Astrocyte of the hippocampus (primary cell): ENCODE measurements around the gene HORMAD1.
A peak's percentile ranks its signal among the peaks of the same experiment; 100 is the strongest.
"Not testable (repeated sequence)": the region's sequence is repeated elsewhere in the genome, so short reads cannot be mapped to it uniquely, and the experiment has no call there.

ENCODE experiments used
- DNase-seq: peaks from one replicate; pipeline ENCODE4 v3.0.0; 2011; ENCODE audit warnings: low read depth, low spot score

Gene HORMAD1, protein sequence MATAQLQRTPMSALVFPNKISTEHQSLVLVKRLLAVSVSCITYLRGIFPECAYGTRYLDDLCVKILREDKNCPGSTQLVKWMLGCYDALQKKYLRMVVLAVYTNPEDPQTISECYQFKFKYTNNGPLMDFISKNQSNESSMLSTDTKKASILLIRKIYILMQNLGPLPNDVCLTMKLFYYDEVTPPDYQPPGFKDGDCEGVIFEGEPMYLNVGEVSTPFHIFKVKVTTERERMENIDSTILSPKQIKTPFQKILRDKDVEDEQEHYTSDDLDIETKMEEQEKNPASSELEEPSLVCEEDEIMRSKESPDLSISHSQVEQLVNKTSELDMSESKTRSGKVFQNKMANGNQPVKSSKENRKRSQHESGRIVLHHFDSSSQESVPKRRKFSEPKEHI

DNA sequence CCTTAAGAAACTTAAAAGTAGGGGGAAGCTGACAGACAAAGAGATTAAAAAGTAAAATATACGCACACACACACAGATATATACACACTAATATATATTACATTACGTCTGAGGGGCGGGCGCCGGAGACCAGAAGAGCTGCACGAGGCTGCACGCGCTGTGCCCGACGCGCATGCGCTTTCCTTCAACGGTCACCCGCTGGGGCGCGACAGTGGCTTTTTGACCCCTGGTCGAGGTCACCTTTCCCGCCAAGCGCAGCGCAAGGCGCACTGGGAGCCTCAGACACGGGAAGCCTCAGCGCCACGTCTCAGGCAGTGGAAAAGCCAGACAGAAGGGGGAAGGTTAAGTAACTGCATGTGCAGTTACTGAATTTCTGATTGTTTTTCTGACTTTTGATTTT is at the start of gene HORMAD1:
Gene HORMAD1, minus strand, starts transcription at position 193 of the 400 bp plus-strand sequence. CDS start 1,390 bp downstream, outside the sequence.
- no peak for DNase-seq

DNA sequence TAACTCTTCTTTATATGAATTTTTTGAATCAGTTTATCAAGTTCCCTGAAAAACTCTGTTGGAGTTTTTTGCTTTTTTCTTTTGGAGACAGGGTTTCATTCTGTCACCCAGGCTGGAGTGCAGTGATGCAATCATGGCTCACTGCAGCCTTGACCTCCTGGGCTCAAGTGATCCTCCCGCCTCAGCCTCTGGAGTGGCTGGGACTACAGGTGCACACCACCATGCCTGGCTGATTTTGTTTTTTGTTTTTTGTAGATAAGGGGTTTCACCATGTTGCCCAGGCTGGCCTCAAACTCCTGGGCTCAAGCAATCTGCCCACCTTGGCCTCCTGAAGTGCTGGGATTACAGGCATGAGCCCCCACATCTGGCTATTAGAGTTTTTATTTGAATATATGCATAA is 47.0 kb upstream of the HORMAD1 start:
- DNase-seq: not testable (repeated sequence)

DNA sequence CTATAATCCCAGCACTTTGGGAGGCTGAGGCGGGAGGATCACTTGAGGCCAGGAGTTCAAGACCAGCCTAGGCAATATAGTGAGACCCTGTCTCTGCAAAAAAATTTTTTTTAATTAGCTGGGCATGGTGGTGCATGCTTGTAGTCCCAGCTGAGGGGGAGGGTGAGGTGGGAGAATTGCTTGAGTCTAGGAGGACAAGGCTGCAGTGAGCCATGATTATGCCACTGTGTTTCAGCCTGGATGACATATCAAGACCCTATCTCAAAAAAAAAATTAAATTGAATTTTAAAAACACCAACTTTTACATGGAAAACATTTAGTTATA is 45.2 kb upstream of the HORMAD1 start:
- not testable (repeated sequence) for DNase-seq

DNA sequence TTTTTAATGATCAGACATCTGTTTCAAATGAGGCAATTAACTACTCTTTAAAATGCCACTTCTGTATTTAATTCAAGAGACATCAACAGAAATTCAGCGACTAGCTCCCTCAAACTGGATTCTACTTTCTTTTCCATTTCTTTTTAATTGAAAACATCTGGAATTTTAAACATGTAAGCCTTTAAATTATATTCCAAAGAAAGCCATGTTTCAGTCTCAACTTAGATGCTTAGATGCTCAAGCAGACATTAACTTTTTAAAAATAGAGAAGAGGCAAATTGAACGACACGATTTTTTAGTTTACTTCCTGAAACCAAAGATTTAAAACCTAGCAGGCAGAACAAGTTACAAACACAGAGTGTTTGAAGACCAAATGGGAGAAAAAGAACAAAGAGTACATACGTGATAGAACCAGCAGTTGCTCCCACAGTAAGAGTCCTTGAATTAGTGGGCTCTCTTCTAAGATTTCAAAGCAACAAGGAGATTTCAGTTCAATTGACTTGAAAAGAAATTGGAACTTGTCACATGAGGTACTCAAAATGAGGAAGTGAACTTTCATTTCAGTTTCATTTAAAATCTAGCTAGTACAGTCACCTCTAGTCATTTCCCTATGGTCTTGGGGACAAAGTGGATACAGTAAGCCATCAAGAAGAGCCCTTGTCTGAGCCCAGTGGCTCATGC is 44.7 kb upstream of the HORMAD1 start, which contains the start of gene CTSS:
Gene CTSS, minus strand, starts transcription at position 483 of the 681 bp plus-strand sequence. CDS start 1,015 bp downstream, outside the sequence.
- peak; percentile 5 for DNase-seq

DNA sequence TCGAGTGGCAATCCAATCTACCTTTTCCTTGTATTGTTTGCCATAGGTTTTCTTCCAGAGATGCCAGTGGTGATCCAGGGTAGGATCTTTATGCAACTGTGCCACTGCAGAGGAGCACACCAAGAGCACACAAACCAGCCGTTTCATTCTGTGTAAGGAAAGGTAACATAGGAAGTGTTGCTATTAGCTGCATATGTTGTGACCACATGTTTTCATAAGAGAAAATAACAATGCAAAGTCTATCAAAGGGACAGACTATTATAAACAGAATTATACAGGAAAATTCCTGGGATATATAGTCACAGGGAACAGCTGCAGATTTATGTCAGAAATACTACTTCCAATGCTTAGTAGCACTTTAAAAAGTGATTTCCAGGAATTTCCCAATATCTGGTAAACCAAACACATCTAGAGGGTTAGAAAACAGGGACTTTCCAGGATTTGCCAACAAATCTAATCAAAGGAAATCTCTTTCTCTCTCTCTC is 44.0 kb upstream of the HORMAD1 start:
- peak; percentile 64 for DNase-seq

DNA sequence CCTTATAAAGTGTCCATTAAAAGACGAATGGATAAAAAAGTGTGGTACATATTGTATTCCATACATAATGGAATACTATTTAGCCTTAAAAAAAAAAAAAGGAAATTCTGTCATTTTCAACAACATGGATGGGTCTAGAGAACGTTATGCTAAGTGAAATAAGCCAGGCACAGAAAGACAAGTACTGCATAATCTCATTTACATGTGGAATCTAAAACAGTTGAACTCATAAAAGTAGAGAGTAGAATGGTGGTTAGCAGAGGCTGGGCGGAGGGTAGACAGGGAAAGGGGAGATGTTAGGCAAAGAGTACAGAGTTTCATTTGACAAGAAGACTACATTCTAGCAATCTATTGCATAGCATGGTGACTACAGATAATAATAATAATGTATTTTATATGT is 42.3 kb upstream of the HORMAD1 start:
- no peak for DNase-seq

DNA sequence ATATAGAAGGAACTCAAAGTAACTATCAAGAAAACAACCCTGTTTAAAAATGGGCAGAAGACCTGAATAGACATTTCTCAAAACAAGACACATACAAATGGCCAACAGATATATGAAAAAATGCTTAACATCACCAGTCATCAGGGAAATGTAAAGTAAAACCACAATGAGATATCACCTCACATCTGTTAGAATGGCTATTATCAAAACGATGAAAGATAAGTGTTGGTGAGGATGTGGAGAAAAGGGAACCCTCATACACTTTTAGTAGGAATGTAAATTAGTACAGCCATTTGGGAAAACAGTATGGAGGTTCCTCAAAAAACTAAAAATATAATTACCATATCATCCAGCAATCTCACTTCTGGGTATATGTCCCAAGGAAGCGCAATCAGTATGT is 41.9 kb upstream of the HORMAD1 start:
- DNase-seq: no peak

DNA sequence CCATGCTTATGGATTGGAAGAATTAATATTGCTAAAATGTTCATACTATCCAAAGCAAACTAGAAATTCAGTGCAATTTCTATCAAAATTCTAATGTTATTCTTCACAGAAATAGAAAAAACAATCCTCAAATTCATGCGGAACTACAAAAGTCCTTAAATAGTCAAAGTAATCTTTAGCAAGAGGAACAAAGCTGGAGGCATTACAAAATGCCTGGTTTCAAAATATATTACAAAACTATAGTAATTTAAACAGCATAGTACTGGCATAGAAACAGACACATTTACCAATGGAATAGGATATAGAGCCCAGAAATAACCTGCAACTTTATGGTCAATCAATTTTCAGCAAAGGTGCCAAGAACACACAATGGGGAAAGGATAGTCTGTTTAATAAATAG is 41.1 kb upstream of the HORMAD1 start:
- no peak for DNase-seq

DNA sequence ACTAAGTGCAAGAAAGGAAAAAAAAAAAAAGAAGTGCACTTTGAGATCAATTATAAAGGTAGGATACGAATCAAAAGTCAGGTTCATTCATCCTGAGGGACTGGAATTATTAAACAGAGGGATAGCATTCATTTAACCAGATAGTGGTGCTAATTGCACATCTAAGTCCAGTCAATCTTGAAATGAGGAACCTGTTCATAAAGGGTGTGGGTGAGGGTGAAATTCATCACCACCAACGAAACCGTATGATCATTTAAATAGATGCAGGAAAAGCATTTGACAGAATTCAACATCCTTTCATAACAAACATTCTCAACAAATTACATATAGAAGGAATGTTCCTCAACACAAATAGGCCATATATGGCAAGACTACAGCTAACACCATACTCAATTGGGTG is 39.3 kb upstream of the HORMAD1 start:
- DNase-seq: no peak

DNA sequence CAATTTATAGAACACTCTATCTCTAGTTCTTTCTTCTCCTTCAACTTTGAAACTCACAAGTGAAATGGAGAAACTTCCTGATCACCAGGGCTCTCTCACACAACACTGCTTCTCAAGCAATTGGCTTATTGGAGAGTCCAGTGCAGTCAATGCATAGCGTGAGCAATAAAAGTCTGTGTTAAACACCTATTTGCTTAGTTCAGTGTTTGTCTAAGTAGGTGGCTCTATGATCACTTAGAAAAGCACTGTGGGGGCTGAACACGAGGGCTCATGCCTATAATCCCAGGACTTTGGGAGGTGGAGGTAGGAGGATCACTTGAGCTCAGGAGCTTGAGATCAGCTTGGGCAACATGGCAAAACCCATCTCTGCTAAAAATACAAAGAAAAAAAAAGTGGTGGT is 32.7 kb upstream of the HORMAD1 start:
- no peak for DNase-seq

DNA sequence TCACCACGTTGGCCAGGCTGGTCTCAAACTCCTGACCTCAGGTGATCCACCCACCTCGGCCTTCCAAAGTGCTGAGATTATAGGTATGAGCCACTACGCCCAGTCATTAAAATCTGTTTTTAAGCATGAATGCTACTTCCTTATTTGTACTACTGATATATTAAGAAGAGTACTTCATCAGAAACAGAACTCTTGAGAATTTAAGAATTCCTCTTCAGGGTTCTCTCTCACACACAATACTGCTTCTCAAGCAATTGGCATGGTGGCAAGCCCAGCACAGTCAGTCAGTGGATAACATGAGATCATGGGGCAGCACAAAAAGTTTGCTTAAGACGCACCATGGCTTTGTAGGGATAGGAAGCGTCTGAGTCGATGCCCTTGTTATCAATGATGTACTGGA is 30.7 kb upstream of the HORMAD1 start:
- DNase-seq: no peak

DNA sequence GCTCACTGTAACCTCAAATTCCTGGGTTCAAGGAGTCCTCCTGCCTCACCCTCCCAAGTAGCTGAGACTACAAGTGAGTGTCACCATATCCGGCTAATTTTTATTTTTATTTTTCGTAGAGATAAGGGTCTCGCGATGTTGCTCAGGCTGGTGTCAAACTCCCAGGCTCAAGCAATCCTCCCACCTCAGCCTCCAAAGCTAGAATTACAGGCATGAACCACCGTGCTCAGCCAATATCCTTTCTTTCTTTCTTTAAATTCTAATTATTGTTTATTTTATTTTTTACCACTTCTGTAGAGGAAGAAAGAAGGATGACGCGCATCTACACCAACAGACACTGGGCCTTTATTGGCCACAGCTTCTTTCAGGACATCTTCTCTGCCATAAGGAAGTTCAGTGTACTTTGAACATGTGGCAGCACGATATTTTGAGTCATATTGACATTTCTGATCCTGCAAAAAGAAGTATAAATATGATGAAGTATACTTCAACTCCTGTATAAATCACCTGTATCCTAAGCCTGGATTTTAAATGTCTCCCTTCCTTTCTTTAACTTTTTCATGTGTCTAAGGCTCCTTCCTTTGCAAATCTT is 29.1 kb upstream of the HORMAD1 start:
- DNase-seq: no peak

DNA sequence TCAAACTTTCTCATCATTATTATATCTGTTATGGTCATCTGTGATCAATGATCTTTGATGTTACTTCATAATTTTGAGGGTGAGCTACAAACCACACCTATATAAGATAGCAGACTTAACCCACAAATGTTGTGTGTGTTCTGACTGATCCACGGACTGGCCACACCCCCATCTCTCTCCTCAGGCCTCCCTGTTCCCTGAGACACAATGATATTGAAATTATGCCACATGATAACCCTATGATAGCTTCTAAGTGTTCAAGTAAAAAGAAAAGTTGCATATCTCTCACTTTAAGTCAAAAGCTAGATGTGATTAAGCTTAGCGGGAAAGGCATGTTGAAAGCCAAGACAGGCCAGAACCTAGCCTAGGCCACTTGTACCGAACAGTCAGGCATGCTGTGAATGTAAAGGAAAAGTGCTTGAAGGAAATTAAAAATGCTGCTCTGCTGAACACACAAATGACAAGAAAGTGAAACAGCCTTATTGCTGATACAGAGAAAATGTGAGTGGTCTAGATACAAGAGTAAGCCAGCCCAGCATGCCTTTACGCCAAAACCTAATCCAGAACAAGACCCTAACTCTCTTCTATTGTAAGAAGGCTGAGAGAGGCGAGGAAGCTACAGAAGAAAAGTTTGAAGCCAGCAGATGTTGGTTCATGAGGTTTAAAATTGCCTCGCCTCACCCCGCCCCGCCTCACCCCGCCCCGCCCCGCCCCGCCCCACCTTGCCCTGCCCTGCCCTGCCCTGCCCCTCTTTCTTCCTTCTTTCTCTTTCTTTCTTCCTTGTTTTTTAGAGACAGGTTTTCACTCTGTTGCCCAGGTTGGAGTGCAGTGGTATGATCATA is 28.4 kb upstream of the HORMAD1 start:
- no peak for DNase-seq

DNA sequence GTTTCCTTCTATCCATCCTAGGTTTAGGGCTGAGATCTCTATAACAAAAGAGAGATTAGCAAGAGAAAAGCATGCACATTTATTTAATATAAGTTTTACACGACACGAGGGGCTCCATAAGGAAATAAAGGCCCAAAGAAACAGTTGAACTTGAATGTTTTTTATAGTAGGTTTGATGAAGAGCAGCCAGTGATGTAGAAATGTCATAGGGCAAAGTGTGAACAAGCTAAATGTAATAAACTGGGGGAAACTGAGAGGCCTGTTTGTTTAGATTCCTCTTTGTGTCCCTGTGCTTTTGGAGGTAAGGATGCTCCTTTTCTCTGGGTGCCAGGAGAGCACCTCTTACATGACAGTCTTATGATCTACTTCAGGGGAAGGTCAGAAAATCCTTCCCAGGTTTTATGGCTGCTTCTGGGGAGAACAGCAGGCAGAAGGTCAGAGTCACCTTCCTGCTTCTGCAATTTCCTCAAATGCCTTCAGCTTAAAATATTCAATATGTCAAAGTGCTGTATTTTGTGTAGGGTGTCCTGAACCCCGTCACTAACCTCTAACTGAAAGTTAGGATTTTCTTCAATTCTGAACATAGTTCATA is 9.5 kb upstream of the HORMAD1 start:
- DNase-seq: no peak

DNA sequence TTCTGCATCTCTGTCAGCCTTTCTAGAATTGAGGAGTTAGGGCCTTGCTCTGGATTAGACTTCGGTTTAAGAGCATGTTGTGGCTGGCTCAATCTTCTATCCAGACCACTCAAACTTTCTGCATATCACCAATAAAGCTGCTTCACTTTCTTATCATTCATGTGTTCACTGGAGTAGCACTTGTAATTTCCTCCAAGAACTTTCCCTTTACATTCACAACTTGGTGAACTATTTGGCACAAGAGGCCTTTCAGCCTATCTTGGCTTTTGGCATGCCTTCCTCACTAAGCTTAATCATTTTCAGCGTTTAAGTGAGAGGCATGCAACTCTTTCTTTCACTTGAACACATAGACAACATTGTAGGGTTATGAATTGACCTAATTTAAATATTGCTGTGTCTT is 3.6 kb upstream of the HORMAD1 start:
- no peak for DNase-seq

DNA sequence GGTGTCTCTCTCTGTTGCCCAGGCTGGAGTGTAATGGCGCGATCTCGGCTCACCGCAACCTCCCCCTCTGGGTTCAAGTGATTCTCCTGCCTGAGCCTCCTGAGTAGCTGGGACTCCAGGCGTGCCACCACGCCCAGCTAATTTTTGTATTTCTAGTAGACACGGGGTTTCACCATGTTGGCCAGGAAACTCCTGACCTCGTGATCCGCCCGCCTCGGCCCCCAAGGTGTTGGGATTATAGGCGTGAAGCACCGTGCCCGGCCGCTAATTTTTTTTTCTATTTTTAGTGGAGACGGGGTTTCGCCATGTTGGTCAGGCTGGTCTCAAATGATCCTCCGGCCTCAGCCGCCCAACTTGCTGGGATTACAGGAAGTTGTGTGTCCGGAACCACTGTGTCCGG is 597 bp downstream of the HORMAD1 start:
- no peak for DNase-seq

DNA sequence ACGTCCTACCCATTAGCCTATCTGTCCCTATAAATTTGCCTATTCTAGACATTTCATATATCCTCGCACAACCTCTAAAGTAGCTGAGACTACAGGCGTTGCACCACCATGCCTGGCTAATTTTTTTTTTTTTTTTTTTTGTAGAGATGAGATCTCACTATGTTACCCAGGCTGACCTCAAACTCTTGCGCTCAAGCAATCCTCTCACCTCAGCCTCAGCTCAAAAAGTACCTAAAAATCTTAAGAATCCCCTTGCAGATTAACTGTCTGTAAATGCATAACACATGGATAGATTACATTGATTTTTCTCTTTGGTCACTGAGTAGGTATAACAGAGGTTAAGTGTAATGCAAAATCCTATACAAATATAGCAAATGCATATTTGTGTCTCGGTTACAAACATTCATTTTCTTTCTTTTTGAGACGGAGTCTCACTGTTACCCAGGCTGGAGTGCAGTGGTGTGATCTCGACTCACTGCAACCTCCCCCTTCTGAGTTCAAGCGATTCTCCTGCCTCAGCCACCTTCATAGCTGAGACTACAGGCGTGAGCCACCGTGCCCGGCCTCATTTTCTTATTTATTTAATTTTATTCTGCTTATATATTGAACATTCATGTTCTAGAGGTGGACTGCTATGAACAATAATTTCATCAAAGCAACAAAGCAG is 2.3 kb downstream of the HORMAD1 start:
- no peak for DNase-seq

DNA sequence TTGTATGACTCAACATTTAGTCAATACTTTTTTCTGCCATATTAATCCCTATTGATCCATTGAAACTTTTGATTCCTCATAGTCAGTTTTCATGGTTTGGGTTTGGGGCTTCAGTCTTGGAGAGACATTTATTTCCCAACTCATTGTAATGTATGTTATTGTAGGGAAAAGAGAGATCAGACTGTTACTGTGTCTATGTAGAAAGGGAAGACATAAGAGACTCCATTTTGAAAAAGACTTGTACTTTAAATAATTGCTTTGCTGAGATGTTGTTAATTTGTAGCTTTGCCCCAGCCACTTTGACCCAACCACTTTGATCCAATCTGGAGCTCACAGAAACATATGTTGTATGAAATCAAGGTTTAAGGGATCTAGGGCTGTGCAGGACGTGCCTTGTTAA is 11.7 kb downstream of the HORMAD1 start:
- DNase-seq: not testable (repeated sequence)

DNA sequence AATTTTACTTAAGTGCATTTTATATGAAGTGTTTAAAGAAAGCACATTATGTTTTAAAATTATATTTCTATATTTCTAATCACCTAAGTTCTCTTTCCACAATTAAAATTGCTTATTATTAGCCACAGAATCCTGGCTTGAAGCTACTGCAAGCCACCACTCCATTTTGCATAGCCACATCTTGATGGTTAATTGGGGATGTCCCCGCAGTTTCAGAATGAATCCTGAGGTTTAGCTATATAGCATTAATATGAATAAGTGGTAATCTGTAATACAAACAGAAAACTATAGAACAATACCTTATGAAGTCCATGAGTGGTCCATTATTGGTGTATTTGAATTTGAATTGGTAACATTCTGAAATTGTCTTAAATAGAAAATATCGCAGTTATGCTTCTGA is 12.1 kb downstream of the HORMAD1 start:
- no peak for DNase-seq

DNA sequence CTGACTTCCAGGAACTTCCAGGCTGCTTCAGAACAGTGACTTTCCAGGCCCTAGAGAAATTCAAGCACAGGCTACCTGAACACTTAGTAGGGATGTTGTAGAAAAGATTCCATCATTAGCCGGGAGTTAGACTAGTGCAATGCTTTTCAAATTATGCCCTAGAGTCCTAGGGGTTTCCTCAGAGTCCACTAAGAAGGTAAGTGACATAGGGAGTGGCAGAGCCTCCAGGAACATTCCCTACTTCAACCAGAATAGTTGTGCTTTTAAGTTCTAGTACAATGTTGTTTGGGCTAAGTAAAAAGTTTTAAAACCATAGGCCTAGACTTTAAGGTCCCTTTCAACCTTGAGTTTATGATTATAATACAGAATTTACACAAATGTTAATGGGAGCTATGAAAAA is 14.6 kb downstream of the HORMAD1 start:
- no peak for DNase-seq

DNA sequence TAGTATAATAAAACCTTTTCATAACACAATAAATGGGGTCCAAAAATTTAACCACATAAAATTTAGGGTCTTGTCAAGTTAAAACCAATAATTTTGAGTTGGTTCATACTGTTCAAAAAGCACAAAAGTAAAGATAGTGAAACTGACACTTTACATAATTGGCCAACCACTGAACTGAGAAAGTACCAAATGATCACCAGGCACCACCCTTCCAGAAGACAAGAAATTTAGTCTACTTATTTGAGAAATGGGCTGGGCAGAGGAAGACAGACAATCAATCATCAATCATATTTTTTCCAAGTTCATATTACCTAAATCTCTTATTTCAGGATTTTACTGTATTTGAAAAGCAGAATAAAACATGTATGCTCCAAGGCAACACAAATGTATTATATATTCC is 17.3 kb downstream of the HORMAD1 start:
- DNase-seq: no peak
